NB4 (cell line): ENCODE measurements around the gene CDKAL1.

Source experiments
- CTCF ChIP-seq: IDR thresholded peaks from one replicate; pipeline ENCODE4 v1.5.1; 2012; ENCODE audit warnings: low read depth, low read length
- POLR2A ChIP-seq: IDR thresholded peaks from 2 replicates; pipeline ENCODE4 v1.6.1; 2011; ENCODE audit warnings: mild to moderate bottlenecking; ENCODE audit not compliant: insufficient read length; ENCODE audit errors: extremely low read depth

- TF ChIP-seq CTCF, result no peak
- TF ChIP-seq POLR2A, result no peak
These were observed 373.3 kb downstream of the CDKAL1 start for GRCh38 chr6:20907486-20908071.
